Endothelial cell of umbilical vein (primary cell): Measurements from ENCODE around the gene KLHL25. TPM values are rescaled to one million over a fixed set of nuclear protein-coding genes. Genes with fewer than 3 reads are reported as not detected.

Experiments
- BruUV-seq: library from RNA; stranded (reverse); fragments of 400-500 nt; replicated peaks from 2 replicates; lab custom pipeline; 2021; lab: Mats Ljungman, UMichigan
- CTCF ChIA-PET: fragments of 300-600, 350-600 bp; sonication (Branson Sonifier 250); formaldehyde crosslinking; loops from one replicate; lab custom pipeline; 2021; ENCODE audit warnings: antibody characterized with exemption, inconsistent platforms; lab: Charles Lee
- POLR2A ChIA-PET: fragments of 300-600, 350-600 bp; sonication (Branson Sonifier 250); formaldehyde crosslinking; loops from one replicate; lab custom pipeline; 2021; ENCODE audit warnings: antibody characterized with exemption, inconsistent platforms; lab: Charles Lee
- DNase-seq: peaks from one replicate; pipeline ENCODE4 v3.0.0-alpha.2; 2011; ENCODE audit warnings: low read depth, low spot score
- FAIRE-seq: peaks from 2 replicates; lab custom pipeline; 2011; peaks lifted over from hg19 to GRCh38; lab: Jason Lieb, UNC
- H2AFZ ChIP-seq: 2 replicates; pipeline ENCODE4 v1.6.0; 2012; ENCODE audit warnings: low read depth, low read length, control low read depth, inconsistent platforms
- H3K27ac ChIP-seq: 2 replicates; pipeline ENCODE4 v1.5.1; 2011; ENCODE audit warnings: low read depth, mild to moderate bottlenecking, control low read depth, low read length, moderate library complexity; ENCODE audit not compliant: insufficient read depth
- H3K27me3 ChIP-seq, 2 experiments: 2 replicates each; pipeline versions ENCODE4 v1.6.0 to v1.6.1; 2011; ENCODE audit warnings: low read length in 2 of 2, mixed read lengths in 1 of 2; ENCODE audit not compliant: control insufficient read depth in 2 of 2, insufficient read depth in 2 of 2
- H3K36me3 ChIP-seq, 2 experiments: 2 replicates in 1 of 2; 3 replicates in 1 of 2; pipeline ENCODE4 v1.5.1; 2011; ENCODE audit warnings: low read length in 2 of 2, mild to moderate bottlenecking in 1 of 2, moderate library complexity in 1 of 2; ENCODE audit not compliant: control insufficient read depth in 2 of 2, insufficient read depth in 2 of 2; ENCODE audit errors: extremely low read depth in 1 of 2
- H3K4me1 ChIP-seq: 3 replicates; pipeline ENCODE4 v1.5.1; 2011; ENCODE audit warnings: mild to moderate bottlenecking, low read length; ENCODE audit not compliant: control insufficient read depth, insufficient read depth; ENCODE audit errors: extremely low read depth
- H3K4me2 ChIP-seq: 2 replicates; pipeline ENCODE4 v1.6.1; 2011; ENCODE audit warnings: low read length, control low read depth, mixed read lengths; ENCODE audit not compliant: insufficient read depth
- H3K4me3 ChIP-seq, 3 experiments: fragments of 200-600 bp in 1 of 3; sonication (generic), shearing (Covaris generic) in 1 of 3; replicated peaks in 1 of 3; 2 replicates each; pipeline ENCODE4 v1.5.1; 2011 to 2016; ENCODE audit warnings: control low read depth in 3 of 3, low read length in 3 of 3, mild to moderate bottlenecking in 2 of 3, inconsistent platforms in 1 of 3, low read depth in 1 of 3, moderate library complexity in 1 of 3; ENCODE audit not compliant: insufficient read depth in 1 of 3
- H3K79me2 ChIP-seq: 2 replicates; pipeline ENCODE4 v1.6.0; 2012; ENCODE audit warnings: low read length, inconsistent platforms; ENCODE audit not compliant: control insufficient read depth, insufficient read depth
- H3K9ac ChIP-seq: replicated peaks from 2 replicates; pipeline ENCODE3; 2011; ENCODE audit warnings: low read length, control low read depth; ENCODE audit not compliant: insufficient read depth; ENCODE audit errors: extremely low read depth
- H3K9me1 ChIP-seq: replicated peaks from 3 replicates; pipeline ENCODE4 v1.6.0; 2011; ENCODE audit warnings: mild to moderate bottlenecking, low read length; ENCODE audit not compliant: control insufficient read depth, insufficient read depth; ENCODE audit errors: extremely low read depth
- H3K9me3 ChIP-seq: replicated peaks from 2 replicates; pipeline ENCODE4 v1.5.1; 2012; ENCODE audit warnings: low read length, inconsistent platforms; ENCODE audit not compliant: control insufficient read depth, insufficient read depth
- H4K20me1 ChIP-seq: replicated peaks from 2 replicates; pipeline ENCODE3; 2011; ENCODE audit warnings: mild to moderate bottlenecking, low read length; ENCODE audit not compliant: control insufficient read depth, insufficient read depth; ENCODE audit errors: extremely low read depth
- CTCF ChIP-seq, 2 donors: IDR thresholded peaks; 1 replicate in 1 of 2; 2 replicates in 1 of 2; pipeline ENCODE4 v1.5.1; 2011; ENCODE audit warnings: low read length in 2 of 2, mild to moderate bottlenecking in 2 of 2, moderate library complexity in 2 of 2, control low read depth in 1 of 2, inconsistent platforms in 1 of 2, low read depth in 1 of 2; ENCODE audit not compliant: insufficient read depth in 1 of 2; ENCODE audit errors: extremely low read depth in 1 of 2
- EZH2 ChIP-seq: IDR thresholded peaks from 2 replicates; pipeline ENCODE4 v1.6.1; 2012; ENCODE audit warnings: borderline replicate concordance, low read depth, mild to moderate bottlenecking, moderate library complexity, low read length, inconsistent platforms; ENCODE audit not compliant: severe bottlenecking
- FOS ChIP-seq: IDR thresholded peaks from 2 replicates; pipeline ENCODE4 v1.6.1; 2011; ENCODE audit warnings: mild to moderate bottlenecking, low read length, moderate library complexity, borderline replicate concordance; ENCODE audit not compliant: insufficient read depth
- GATA2 ChIP-seq: IDR thresholded peaks from 2 replicates; pipeline ENCODE4 v1.7.0; 2011; ENCODE audit warnings: low read depth, mild to moderate bottlenecking, moderate library complexity, mixed read lengths, low read length; ENCODE audit not compliant: insufficient read length, insufficient read depth
- JUN ChIP-seq: IDR thresholded peaks from 2 replicates; pipeline ENCODE4 v1.6.1; 2011; ENCODE audit warnings: borderline replicate concordance, low read depth; ENCODE audit not compliant: insufficient read length, insufficient read depth
- MAX ChIP-seq: IDR thresholded peaks from 2 replicates; pipeline ENCODE4 v1.6.1; 2011; ENCODE audit not compliant: insufficient read depth, insufficient read length
- MYC ChIP-seq: IDR thresholded peaks from one replicate; pipeline ENCODE4 v1.6.1; 2011; ENCODE audit warnings: mild to moderate bottlenecking, low read depth, low read length
- POLR2A ChIP-seq: IDR thresholded peaks from 2 replicates; pipeline ENCODE4 v1.6.1; 2012; ENCODE audit warnings: low read depth, mild to moderate bottlenecking, control low read depth, low read length
- POLR2AphosphoS5 ChIP-seq: IDR thresholded peaks from 2 replicates; pipeline ENCODE4 v1.6.1; 2012; ENCODE audit warnings: low read depth, mild to moderate bottlenecking, control low read depth, low read length, moderate library complexity; ENCODE audit not compliant: insufficient read depth
- dilution Hi-C: fragments of 300-500 bp; cut with MboI; formaldehyde crosslinking; loops from one replicate; pipeline ENCODE4 v1.15.0; 2019; ENCODE audit warnings: low sequenced_read_pairs; ENCODE audit not compliant: extremely low pct_ligation_motif_present
- intact Hi-C: fragments of 100-400 bp; cut with micrococcal nuclease; formaldehyde crosslinking; loops from one replicate; pipeline ENCODE4 v1.10.0; 2022
- polyA plus RNA-seq, 4 experiments: library from polyadenylated mRNA; depleted of rRNA in 3 of 4; stranded (reverse) in 3 of 4; unstranded in 1 of 4; fragments of >200 nt; gene quantifications; 2 replicates each; pipeline versions ENCODE4 v1.2.1 to v1.2.3, GENCODE V29; 2011 to 2012; ENCODE audit warnings: missing spikeins in 1 of 4
- total RNA-seq: library from RNA; stranded (reverse); gene quantifications from 2 replicates; pipeline ENCODE4 v1.2.3, GENCODE V29; 2021

The KLHL25 gene
- total and polyA plus RNA-seq, 2 donors (not counting 3 experiments of a cell fraction or from before 2014, with no cell fraction given) = 5.4 to 6.4 TPM

GRCh38 chr15:85752124-85752475 is 42.6 kb downstream of the KLHL25 start:
- intact Hi-C loops = no loop called here
- dilution Hi-C loops = no loop called here
- Histone ChIP-seq H3K4me2 (no peak overlapping the region), H2AFZ (no peak overlapping the region), H3K9me3 (no peaks in the 10 kb centered on the region), H3K4me3 (no peak overlapping the region), H3K27me3 (no peaks in the 10 kb centered on the region), H3K9ac (no peak overlapping the region), H4K20me1 (no peaks in the 10 kb centered on the region), H3K79me2 (no peaks in the 10 kb centered on the region), H3K36me3 (peaks cover 0 to 3% of the 10 kb centered on the region in 2 experiments), H3K27ac (no peak overlapping the region), H3K9me1 (no peaks in the 10 kb centered on the region), H3K4me1 (no peaks in the 10 kb centered on the region)
- no TSS peak for BruUV-seq
- DNase-seq (no peak), FAIRE-seq (no peak)
- ChIA-PET POLR2A (no interaction called here), CTCF (interaction anchor here (0.5 to 1.3 kb wide), 4 partner anchors 9 to 102 kb away, joined by 3 to 4 read pairs (median 3); no protein-coding TSS in a partner anchor)
- no peak for TF ChIP-seq POLR2A
- no peak for TF ChIP-seq MAX
- no peak for TF ChIP-seq CTCF (IDR thresholded peaks at IDR 0.05; ENCODE audit: extremely low read depth in 1 of 2, insufficient read depth in 1 of 2, low read depth in 1 of 2, low read length in 2 of 2)
- TF ChIP-seq FOS = no peak
- TF ChIP-seq GATA2 = no peak
- no peak for TF ChIP-seq MYC
- TF ChIP-seq EZH2 = no peak
- no peak for TF ChIP-seq JUN
- no peak for TF ChIP-seq POLR2AphosphoS5
